Measurements from ENCODE around the gene PPP2R2B. TPM values are rescaled to one million over a fixed set of nuclear protein-coding genes. Genes with fewer than 3 reads are reported as not detected.

Gene PPP2R2B
- total RNA-seq, 4 donors from 2014 or later: 0.53 to 2.0 (median 1.1) TPM

DNA sequence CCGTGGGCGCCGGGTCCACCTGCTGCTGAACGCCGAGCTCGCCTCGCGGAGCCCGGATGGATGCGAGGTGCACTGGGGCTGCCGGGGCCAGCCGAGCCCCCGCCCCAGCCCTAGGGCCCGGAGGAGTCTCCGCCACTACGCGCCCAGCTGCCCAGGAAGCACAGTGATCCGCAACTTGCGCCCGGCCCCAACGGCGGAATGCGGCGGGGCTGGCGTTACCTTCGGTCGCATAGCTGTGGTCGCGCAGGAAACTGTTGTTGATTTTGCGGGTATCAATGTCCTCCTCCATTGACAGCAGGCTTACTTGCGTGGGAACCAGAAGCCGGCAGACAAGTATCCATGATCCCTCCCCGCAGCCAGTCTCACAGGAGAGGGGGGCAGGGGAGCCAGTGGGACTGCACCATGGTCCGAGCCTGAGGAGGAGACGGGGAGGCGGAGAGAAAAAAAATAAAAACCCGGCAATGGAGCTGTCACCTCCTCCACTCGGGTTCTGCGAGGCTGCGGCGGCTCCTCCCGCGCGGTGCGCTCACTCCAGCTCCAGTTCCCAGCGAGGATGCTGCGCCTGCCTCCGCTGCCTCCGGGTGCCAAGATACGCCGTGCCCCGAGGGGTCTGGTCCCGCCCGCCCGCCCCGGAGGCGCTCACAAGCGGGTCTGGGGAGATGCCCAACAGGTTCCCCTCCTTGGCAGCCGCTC, 628 bp downstream of the PPP2R2B start:
- WGBS, 2 donors: 0% methylated on average over 1 to 22 of the region's 59 CpGs
- no peak for DNase-seq
- no peak for TF ChIP-seq POLR2A (IDR thresholded peaks at IDR 0.05)
- TF ChIP-seq, protein P1, sequence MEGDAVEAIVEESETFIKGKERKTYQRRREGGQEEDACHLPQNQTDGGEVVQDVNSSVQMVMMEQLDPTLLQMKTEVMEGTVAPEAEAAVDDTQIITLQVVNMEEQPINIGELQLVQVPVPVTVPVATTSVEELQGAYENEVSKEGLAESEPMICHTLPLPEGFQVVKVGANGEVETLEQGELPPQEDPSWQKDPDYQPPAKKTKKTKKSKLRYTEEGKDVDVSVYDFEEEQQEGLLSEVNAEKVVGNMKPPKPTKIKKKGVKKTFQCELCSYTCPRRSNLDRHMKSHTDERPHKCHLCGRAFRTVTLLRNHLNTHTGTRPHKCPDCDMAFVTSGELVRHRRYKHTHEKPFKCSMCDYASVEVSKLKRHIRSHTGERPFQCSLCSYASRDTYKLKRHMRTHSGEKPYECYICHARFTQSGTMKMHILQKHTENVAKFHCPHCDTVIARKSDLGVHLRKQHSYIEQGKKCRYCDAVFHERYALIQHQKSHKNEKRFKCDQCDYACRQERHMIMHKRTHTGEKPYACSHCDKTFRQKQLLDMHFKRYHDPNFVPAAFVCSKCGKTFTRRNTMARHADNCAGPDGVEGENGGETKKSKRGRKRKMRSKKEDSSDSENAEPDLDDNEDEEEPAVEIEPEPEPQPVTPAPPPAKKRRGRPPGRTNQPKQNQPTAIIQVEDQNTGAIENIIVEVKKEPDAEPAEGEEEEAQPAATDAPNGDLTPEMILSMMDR (IDR thresholded peaks at IDR 0.05): no peak

GRCh38 chr5:146877178-146877681, 1.3 kb downstream of the PPP2R2B start:
- 4% methylated on average over 14 of the region's 14 CpGs for WGBS, 2 donors
- peaks cover 0 to 38% (median 0%) of the 10 kb centered on the region in 4 donors for H3K27me3 ChIP-seq
- intact Hi-C loops (cut with DNase I): no loop called here
- H3K4me3 ChIP-seq: peak overlapping the region; percentile 40 to 68 (median 60)
- no peak for DNase-seq
- TF ChIP-seq, protein P1 (IDR thresholded peaks at IDR 0.05): no peak
- no peak for TF ChIP-seq POLR2A (IDR thresholded peaks at IDR 0.05)
- peaks cover 13 to 30% (median 21%) of the 10 kb centered on the region in 3 donors for H3K4me1 ChIP-seq
- no peaks in the 10 kb centered on the region for H3K9me3 ChIP-seq
- no peaks in the 10 kb centered on the region for H3K36me3 ChIP-seq
- no peak overlapping the region for H3K27ac ChIP-seq

More for the DNA sequence above, 628 bp downstream of the PPP2R2B start:
- Histone ChIP-seq H3K27me3 (peaks cover 0 to 38% (median 0%) of the 10 kb centered on the region in 4 donors), H3K36me3 (no peaks in the 10 kb centered on the region), H3K4me3 (peak overlapping the region; percentile 40 to 68 (median 60)), H3K27ac (peak overlapping the region in 1 of 4 donors; percentile 11), H3K9me3 (no peaks in the 10 kb centered on the region), H3K4me1 (peaks cover 13 to 30% (median 21%) of the 10 kb centered on the region in 3 donors)
- intact Hi-C loops (cut with DNase I): no loop called here

DNA sequence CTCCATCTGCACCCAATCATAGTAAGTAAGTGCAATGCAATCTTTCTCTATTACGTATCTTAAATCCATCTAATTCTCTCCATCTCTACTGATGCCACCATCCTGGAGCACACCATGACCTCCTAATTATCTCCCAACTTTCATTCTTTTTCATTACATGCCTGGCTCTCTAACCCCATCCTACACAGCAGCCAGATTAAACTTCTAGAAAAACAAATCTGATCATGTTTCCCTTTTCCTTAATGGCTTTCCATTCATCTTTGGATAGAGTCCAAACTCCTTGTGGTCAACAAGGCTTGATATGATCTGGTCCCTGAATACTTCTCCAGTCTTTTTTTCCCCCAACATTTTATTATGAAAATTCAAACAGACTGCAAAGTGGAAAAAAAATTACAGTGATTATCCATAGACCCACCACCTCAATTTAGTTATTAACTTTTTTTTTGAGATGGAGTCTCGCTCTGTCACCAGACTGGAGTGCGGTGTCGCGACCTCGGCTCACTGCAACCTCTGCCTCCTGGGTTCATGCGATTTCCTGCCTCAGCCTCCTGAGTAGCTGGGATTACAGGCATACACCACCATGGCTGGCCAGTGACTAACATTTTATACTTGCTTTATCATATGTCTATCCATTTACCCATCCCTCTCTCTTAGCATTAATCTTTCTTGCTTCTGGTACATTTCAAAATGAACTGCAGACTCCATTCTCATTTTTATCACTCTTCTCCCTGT, 5.2 kb downstream of the PPP2R2B start:
- peaks cover 0 to 22% (median 0%) of the 10 kb centered on the region in 4 donors for H3K27me3 ChIP-seq
- TF ChIP-seq POLR2A (IDR thresholded peaks at IDR 0.05): no peak
- TF ChIP-seq, protein P1 (IDR thresholded peaks at IDR 0.05): no peak
- no peaks in the 10 kb centered on the region for H3K36me3 ChIP-seq
- peaks cover 11 to 26% (median 14%) of the 10 kb centered on the region in 3 donors for H3K4me1 ChIP-seq
- no peak overlapping the region for H3K4me3 ChIP-seq
- DNase-seq: no peak
- intact Hi-C loops (cut with DNase I): no loop called here
- no peaks in the 10 kb centered on the region for H3K9me3 ChIP-seq
- WGBS, 2 donors: 93 to 97% methylated on average over 7 of the region's 7 CpGs
- no peak overlapping the region for H3K27ac ChIP-seq

DNA sequence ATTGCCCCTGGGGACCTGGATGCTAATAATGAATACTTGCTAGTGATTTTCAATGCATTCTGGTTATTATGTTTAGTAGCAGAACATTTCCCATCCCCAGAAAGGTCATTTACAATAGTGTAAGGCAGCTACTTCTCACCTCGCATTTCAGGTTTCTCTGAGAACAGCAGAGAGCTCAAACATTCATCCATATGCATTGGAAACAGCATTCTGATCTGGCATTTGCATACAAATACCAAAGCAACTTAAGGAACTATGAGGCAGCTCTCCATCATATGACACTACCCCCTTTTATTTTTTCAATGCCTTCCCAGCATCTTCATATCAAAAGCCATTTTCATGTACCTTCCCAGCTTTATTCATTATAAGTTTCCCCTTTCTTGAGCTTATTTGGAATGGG, 6.4 kb downstream of the PPP2R2B start:
- WGBS, 2 donors: 72 to 90% methylated on average over 1 of the region's 1 CpG
- H3K9me3 ChIP-seq: no peaks in the 10 kb centered on the region
- peaks cover 0 to 10% (median 0%) of the 10 kb centered on the region in 4 donors for H3K27me3 ChIP-seq
- H3K36me3 ChIP-seq: no peaks in the 10 kb centered on the region
- H3K4me3 ChIP-seq: no peak overlapping the region
- no peak for DNase-seq
- intact Hi-C loops (cut with DNase I): no loop called here
- TF ChIP-seq, protein P1 (IDR thresholded peaks at IDR 0.05): no peak
- TF ChIP-seq POLR2A (IDR thresholded peaks at IDR 0.05): no peak
- H3K27ac ChIP-seq: no peak overlapping the region
- peaks cover 0 to 14% (median 3%) of the 10 kb centered on the region in 3 donors for H3K4me1 ChIP-seq

Data from esophagus squamous epithelium (tissue), 5 donors.